ENCODE measurements around the gene PTH2. TPM values are rescaled to one million over a fixed set of nuclear protein-coding genes. Genes with fewer than 3 reads are reported as not detected.

Gene PTH2
- total RNA-seq, 2 donors from 2014 or later = not detected

DNA sequence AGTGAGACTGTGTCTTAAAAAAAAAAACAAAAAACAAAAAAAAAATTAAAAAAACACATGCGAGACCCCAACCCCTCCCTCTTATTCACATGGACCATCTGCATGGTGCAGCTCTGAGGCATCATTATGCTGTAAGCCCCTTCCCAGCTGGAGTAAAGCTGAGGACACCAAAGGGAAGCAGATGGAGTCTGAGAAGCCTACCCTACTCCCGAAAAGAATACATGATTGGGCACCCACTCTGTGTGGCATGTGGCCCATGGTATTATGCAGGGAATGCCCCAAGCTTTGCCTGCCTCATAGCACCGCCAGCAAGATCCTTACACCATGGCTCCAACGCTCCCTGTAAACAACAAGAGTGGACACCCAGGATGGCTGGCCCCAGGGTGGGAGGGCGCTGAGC is 4.7 kb downstream of the PTH2 start:
- WGBS = 72% methylated on average over 5 of the region's 5 CpGs

DNA sequence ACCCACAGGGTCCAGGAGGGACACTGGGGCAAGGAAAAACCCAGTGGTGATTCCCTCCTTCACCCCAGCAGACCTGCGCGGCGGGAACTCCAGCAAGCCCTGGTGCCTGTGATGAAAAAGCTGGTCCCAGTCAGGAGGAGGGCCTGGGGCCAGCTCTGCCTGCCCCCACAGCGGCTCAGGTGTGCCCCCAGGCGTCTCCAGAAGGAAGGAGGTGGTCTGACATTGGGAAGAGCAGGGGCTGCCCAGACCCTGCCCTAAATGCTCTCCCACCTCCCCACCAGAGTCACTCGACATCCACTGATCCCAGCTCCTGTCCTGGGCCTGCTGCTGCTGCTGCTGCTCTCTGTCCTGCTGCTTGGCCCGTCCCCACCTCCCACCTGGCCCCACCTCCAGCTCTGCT is 6.2 kb downstream of the PTH2 start:
- H3K4me1 ChIP-seq (replicated peaks) = no peaks in the 10 kb centered on the region
- no peak overlapping the region for H3K4me3 ChIP-seq
- no peak for DNase-seq (ENCODE audit: low spot score)
- no peaks in the 10 kb centered on the region for H3K36me3 ChIP-seq
- TF ChIP-seq POLR2AphosphoS5 (IDR thresholded peaks at IDR 0.05) (no peak), CTCF (IDR thresholded peaks at IDR 0.05) (no peak)
- WGBS = 33% methylated on average over 7 of the region's 7 CpGs
- peaks cover 20% of the 10 kb centered on the region for H3K27me3 ChIP-seq (replicated peaks; ENCODE audit: insufficient read depth)
- H3K27ac ChIP-seq = no peak overlapping the region
- intact Hi-C loops (cut with DNase I) = no loop called here
- H3K9me3 ChIP-seq = no peaks in the 10 kb centered on the region

More for the DNA sequence above, 4.7 kb downstream of the PTH2 start:
- intact Hi-C loops (cut with DNase I) = no loop called here
- Histone ChIP-seq H3K4me3 (no peak overlapping the region), H3K9me3 (no peaks in the 10 kb centered on the region), H3K27me3 (replicated peaks; ENCODE audit: insufficient read depth) (peaks cover 35% of the 10 kb centered on the region), H3K27ac (no peak overlapping the region), H3K36me3 (no peaks in the 10 kb centered on the region), H3K4me1 (replicated peaks) (peaks cover 5% of the 10 kb centered on the region)
- DNase-seq (ENCODE audit: low spot score) = no peak
- TF ChIP-seq POLR2AphosphoS5 (IDR thresholded peaks at IDR 0.05) = no peak

DNA sequence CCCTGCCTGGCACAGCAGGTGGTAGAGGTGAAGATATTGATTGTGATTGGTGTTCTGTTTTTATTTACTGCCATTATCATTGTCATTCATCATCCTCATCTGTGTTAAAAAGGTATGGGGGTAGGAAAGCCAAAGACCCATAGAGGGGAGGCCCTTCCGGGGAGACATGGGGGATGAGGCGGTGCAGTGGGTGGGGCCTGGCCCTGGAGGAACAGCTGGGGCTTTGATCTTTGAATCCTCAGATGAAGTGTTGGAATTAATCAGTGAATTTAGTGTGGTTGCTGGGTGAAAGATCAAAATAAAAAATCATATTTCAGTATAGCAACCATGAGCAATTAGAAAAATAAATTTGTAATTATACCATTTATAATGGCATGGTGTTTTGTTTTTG is 7.4 kb downstream of the PTH2 start:
- Histone ChIP-seq H3K27ac (no peak overlapping the region), H3K27me3 (replicated peaks; ENCODE audit: insufficient read depth) (peaks cover 13% of the 10 kb centered on the region), H3K4me3 (no peak overlapping the region), H3K9me3 (no peaks in the 10 kb centered on the region), H3K36me3 (no peaks in the 10 kb centered on the region), H3K4me1 (replicated peaks) (no peaks in the 10 kb centered on the region)
- DNase-seq (ENCODE audit: low spot score) = no peak
- TF ChIP-seq POLR2AphosphoS5 (IDR thresholded peaks at IDR 0.05) (no peak), POLR2A (IDR thresholded peaks at IDR 0.05) (no peak), CTCF (IDR thresholded peaks at IDR 0.05) (no peak)
- 81% methylated on average over 2 of the region's 2 CpGs for WGBS
- intact Hi-C loops (cut with DNase I) = no loop called here

DNA sequence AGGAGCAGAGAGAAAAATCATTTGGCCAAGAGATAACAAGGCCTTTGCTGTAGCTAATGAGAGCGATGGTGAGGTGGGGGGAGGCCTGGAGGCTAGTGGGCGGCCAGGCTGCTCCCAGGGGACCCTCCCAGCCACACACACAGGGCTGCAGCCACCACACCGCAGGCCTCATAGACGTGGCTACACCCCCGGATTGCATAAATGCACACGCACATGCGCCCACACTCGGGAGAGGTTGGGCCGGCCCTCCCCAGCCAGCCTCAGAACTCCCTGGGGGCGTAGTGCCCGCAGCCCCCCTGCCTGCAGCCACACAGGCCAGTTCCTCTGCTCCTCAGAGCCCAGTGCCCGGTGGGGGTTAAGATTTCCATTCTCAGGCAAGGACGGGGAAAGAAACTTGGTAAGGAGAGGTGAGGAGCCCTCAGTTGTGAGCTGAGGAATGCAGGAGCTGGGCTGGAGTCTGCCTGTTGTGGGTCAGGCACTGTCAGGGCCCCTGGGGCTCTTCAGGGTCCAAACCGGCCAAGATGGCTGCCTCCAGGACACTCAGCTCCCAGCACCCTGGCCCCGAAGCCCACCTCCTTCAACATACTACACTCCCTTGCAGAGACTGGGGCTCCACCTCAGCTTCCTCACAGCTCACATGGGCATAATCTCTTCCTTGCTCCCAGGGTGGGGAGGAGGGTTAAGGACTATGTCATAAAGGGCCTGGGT is 8.0 kb downstream of the PTH2 start:
- Histone ChIP-seq H3K4me3 (no peak overlapping the region), H3K9me3 (no peaks in the 10 kb centered on the region), H3K4me1 (replicated peaks) (no peaks in the 10 kb centered on the region), H3K27ac (no peak overlapping the region), H3K27me3 (replicated peaks; ENCODE audit: insufficient read depth) (peaks cover 8% of the 10 kb centered on the region), H3K36me3 (no peaks in the 10 kb centered on the region)
- intact Hi-C loops (cut with DNase I) = no loop called here
- DNase-seq (ENCODE audit: low spot score) = no peak
- 60% methylated on average over 15 of the region's 15 CpGs for WGBS
- no peak for TF ChIP-seq CTCF (IDR thresholded peaks at IDR 0.05)
- TF ChIP-seq POLR2AphosphoS5 (IDR thresholded peaks at IDR 0.05) = no peak
- no peak for TF ChIP-seq POLR2A (IDR thresholded peaks at IDR 0.05)

- Histone ChIP-seq H3K4me3 (no peak overlapping the region), H3K27ac (no peak overlapping the region), H3K27me3 (replicated peaks; ENCODE audit: insufficient read depth) (peaks cover 3% of the 10 kb centered on the region), H3K9me3 (no peaks in the 10 kb centered on the region), H3K4me1 (replicated peaks) (no peaks in the 10 kb centered on the region), H3K36me3 (no peaks in the 10 kb centered on the region)
- WGBS = 96% methylated on average over 3 of the region's 3 CpGs
- DNase-seq (ENCODE audit: low spot score) = no peak
- intact Hi-C loops (cut with DNase I) = no loop called here
- TF ChIP-seq POLR2AphosphoS5 (IDR thresholded peaks at IDR 0.05) (no peak), CTCF (IDR thresholded peaks at IDR 0.05) (no peak), POLR2A (IDR thresholded peaks at IDR 0.05) (no peak)
These were observed 9.0 kb downstream of the PTH2 start for GRCh38 chr19:49414256-49414655.

Data from prostate gland (tissue), 2 donors.